ENCODE data around the gene EXOC3L1. TPM values are rescaled to one million over a fixed set of nuclear protein-coding genes. Genes with fewer than 3 reads are reported as not detected.

EXOC3L1 gene
- total and polyA plus RNA-seq, 2 of the 13 experiments (the other 11 are each of a cell fraction or from before 2014, with no cell fraction given) = 0.12 TPM; not detected in 1

DNA sequence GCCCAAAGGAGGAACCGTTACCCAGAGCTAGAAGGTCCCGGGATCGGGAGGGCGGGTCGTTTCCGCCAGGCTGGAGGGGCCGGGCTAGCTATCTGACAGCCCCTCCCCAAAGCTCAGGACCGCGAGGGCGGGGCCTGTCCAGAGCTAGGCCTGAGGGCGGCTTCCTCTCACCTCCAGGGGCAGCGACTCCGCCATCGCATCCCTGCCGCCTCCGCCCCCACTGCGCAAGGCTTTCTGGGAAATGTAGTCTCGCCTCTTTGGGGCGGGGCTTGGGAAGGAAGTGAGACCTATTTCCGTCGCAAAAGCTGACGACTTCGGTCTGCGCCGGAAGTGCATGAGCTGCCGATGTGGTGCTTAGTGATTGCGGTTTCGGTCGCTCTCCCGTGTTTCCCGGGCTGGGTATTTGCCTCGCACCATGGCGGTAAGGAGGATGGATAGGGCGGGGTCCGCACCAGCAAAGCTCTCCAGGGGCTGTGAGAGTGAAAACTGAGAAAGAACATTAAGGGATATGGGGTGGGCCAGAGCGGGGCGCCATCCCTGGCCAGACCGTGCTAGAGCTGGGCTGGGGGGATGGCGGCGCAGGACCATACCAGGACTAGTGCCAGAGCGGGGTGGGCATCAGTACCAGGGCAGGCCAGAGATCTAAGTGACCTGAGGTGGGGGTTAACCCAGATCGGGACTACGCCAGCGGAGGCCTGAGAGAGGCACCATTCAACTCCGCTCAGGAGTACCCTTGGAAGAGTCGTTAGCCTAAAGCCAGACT, 37.0 kb upstream of the EXOC3L1 start, which contains the start of gene TMEM208 (continued):
- TF ChIP-seq, protein P1, sequence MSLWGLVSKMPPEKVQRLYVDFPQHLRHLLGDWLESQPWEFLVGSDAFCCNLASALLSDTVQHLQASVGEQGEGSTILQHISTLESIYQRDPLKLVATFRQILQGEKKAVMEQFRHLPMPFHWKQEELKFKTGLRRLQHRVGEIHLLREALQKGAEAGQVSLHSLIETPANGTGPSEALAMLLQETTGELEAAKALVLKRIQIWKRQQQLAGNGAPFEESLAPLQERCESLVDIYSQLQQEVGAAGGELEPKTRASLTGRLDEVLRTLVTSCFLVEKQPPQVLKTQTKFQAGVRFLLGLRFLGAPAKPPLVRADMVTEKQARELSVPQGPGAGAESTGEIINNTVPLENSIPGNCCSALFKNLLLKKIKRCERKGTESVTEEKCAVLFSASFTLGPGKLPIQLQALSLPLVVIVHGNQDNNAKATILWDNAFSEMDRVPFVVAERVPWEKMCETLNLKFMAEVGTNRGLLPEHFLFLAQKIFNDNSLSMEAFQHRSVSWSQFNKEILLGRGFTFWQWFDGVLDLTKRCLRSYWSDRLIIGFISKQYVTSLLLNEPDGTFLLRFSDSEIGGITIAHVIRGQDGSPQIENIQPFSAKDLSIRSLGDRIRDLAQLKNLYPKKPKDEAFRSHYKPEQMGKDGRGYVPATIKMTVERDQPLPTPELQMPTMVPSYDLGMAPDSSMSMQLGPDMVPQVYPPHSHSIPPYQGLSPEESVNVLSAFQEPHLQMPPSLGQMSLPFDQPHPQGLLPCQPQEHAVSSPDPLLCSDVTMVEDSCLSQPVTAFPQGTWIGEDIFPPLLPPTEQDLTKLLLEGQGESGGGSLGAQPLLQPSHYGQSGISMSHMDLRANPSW (CRISPR knock-in tag; IDR thresholded peaks at IDR 0.05; ENCODE audit: borderline replicate concordance) = no peak; the same call in 1 of the 2 replicates
- peak; percentile 41; the same call in 1 of the 2 replicates for TF ChIP-seq KLF15 (CRISPR knock-in tag; IDR thresholded peaks at IDR 0.05; ENCODE audit: borderline replicate concordance)
- TF ChIP-seq NFKB2 (CRISPR knock-in tag; IDR thresholded peaks at IDR 0.05; ENCODE audit: borderline replicate concordance) = peak; percentile 86; the same call in 1 of the 2 replicates
- peak; percentile 36 for TF ChIP-seq ATF7-NPFF (CRISPR knock-in tag; IDR thresholded peaks at IDR 0.05; ENCODE audit: low read depth)
- no peak; the same call in 1 of the 2 replicates for TF ChIP-seq ZNF121 (CRISPR knock-in tag; IDR thresholded peaks at IDR 0.05)
- TF ChIP-seq ZKSCAN1 (IDR thresholded peaks at IDR 0.05; ENCODE audit: low read length) = peak; percentile 89; the same call in 1 of the 2 replicates
- TF ChIP-seq, protein P2, sequence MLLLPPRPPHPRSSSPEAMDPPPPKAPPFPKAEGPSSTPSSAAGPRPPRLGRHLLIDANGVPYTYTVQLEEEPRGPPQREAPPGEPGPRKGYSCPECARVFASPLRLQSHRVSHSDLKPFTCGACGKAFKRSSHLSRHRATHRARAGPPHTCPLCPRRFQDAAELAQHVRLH (CRISPR knock-in tag; IDR thresholded peaks at IDR 0.05; ENCODE audit: borderline replicate concordance, low read depth) = no peak; the same call in 1 of the 2 replicates
- TF ChIP-seq, protein P3, sequence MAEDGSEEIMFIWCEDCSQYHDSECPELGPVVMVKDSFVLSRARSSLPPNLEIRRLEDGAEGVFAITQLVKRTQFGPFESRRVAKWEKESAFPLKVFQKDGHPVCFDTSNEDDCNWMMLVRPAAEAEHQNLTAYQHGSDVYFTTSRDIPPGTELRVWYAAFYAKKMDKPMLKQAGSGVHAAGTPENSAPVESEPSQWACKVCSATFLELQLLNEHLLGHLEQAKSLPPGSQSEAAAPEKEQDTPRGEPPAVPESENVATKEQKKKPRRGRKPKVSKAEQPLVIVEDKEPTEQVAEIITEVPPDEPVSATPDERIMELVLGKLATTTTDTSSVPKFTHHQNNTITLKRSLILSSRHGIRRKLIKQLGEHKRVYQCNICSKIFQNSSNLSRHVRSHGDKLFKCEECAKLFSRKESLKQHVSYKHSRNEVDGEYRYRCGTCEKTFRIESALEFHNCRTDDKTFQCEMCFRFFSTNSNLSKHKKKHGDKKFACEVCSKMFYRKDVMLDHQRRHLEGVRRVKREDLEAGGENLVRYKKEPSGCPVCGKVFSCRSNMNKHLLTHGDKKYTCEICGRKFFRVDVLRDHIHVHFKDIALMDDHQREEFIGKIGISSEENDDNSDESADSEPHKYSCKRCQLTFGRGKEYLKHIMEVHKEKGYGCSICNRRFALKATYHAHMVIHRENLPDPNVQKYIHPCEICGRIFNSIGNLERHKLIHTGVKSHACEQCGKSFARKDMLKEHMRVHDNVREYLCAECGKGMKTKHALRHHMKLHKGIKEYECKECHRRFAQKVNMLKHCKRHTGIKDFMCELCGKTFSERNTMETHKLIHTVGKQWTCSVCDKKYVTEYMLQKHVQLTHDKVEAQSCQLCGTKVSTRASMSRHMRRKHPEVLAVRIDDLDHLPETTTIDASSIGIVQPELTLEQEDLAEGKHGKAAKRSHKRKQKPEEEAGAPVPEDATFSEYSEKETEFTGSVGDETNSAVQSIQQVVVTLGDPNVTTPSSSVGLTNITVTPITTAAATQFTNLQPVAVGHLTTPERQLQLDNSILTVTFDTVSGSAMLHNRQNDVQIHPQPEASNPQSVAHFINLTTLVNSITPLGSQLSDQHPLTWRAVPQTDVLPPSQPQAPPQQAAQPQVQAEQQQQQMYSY (CRISPR knock-in tag; IDR thresholded peaks at IDR 0.05) = no peak
- peak; percentile 99 for TF ChIP-seq PCBP1 (IDR thresholded peaks at IDR 0.05; ENCODE audit: borderline replicate concordance, low read depth, low read length)
- TF ChIP-seq, protein P4, sequence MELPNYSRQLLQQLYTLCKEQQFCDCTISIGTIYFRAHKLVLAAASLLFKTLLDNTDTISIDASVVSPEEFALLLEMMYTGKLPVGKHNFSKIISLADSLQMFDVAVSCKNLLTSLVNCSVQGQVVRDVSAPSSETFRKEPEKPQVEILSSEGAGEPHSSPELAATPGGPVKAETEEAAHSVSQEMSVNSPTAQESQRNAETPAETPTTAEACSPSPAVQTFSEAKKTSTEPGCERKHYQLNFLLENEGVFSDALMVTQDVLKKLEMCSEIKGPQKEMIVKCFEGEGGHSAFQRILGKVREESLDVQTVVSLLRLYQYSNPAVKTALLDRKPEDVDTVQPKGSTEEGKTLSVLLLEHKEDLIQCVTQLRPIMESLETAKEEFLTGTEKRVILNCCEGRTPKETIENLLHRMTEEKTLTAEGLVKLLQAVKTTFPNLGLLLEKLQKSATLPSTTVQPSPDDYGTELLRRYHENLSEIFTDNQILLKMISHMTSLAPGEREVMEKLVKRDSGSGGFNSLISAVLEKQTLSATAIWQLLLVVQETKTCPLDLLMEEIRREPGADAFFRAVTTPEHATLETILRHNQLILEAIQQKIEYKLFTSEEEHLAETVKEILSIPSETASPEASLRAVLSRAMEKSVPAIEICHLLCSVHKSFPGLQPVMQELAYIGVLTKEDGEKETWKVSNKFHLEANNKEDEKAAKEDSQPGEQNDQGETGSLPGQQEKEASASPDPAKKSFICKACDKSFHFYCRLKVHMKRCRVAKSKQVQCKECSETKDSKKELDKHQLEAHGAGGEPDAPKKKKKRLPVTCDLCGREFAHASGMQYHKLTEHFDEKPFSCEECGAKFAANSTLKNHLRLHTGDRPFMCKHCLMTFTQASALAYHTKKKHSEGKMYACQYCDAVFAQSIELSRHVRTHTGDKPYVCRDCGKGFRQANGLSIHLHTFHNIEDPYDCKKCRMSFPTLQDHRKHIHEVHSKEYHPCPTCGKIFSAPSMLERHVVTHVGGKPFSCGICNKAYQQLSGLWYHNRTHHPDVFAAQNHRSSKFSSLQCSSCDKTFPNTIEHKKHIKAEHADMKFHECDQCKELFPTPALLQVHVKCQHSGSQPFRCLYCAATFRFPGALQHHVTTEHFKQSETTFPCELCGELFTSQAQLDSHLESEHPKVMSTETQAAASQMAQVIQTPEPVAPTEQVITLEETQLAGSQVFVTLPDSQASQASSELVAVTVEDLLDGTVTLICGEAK (IDR thresholded peaks at IDR 0.05) = peak; percentile 98
- TF ChIP-seq, protein P4 (CRISPR knock-in tag; IDR thresholded peaks at IDR 0.05) = peak; percentile 31; the same call in 1 of the 2 replicates
- no peak for TF ChIP-seq NFE2 (CRISPR knock-in tag; IDR thresholded peaks at IDR 0.05)

Data from HepG2 (cell line).